Dermis lymphatic vessel endothelial cell (primary cell): ENCODE measurements around the gene TIMM10. TPM values are rescaled to one million over a fixed set of nuclear protein-coding genes. Genes with fewer than 3 reads are reported as not detected.

Source experiments
- total RNA-seq: library from RNA; depleted of rRNA; stranded (reverse); fragments of >200 nt; gene quantifications from 2 replicates; pipeline ENCODE4 v1.2.1, GENCODE V29; 2014

TIMM10 gene, protein sequence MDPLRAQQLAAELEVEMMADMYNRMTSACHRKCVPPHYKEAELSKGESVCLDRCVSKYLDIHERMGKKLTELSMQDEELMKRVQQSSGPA
- total RNA-seq: 33.8 and 35.8 TPM in 2 replicates

DNA sequence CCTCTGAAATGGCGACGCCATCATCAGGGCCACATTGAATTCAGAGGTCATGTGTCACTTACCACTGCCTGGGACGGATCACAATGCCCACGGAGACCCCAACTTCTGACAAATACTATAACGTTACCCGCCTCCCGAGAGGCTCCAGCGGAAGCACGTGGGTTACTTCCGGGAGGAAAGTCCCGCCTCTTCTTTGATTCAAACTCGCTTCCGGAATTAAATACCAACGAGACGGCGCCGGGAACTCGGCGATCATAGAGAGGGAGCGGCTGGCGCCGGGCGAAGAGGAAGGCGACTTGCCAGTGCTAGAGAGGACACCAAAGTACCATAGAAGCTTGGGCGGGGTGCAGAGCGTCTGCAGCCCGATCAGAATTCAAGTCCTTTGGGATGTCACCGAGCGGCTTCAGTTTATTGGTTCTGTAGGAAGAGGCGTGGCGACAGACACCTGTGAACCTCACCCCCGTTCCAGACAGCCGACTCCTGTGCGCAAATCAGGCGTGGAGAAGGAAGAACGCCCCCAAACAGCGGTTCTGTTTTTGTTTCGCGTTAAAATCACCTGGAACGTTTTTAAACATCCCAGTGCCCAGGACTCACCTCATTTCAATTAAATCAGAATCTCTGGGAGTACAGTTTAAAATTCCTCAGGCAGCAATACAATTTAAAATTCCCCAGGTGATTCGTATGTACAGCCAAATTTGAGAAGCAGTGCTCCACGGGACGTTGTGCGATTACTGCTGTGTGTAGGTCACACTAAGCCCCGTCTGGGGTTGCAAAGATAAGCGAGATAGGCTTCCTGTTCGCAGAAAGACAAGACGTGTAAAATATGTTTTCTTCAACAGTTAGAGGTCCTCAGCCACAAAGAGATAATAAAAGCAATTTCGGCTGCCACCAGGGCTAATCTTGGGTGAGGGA is at the start of gene TIMM10:
Gene TIMM10, minus strand, starts transcription at position 159 of the 912 bp plus-strand sequence. CDS start 565 bp downstream, outside the sequence.

DNA sequence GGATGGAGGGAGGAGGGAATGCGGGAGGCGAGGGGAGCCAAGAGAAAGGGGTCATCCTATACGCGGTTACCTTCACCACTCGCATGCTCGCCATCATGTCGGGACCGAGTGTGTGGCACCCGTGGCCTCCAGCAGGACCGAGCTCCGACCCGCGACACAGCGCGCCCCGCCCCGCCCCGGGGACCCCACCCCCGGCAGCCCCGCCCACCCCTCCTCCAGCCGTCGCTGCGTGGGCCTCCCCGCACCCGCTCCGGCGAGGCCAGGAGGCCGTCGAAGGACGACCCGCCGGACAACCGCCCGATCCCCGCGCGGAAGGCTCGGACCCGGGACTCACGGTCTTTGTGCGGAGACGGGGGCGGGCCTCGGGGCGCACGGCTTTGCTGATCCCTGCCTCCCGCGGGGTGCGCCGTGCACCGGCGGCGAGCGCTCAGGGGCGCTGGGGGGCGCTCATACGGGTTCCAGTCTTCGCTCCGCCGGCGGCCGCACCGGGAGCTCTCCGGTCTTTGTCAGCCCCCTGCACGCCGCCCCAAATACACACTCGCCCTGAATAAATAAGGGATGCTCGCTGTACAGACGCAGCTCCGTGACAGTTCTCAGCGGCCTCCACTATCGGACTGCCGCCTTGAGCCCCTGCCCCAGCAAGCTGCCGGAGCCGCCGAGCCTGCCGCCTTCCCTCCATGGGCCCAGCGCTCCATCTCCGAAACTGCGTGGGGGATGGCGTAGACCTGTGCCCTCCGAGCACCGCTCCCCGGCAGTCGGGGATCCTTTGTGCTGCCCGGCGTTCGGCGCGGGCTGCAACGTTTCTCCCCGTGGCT is 37.2 kb upstream of the TIMM10 start, which contains the start of gene UBE2L6:
Gene UBE2L6, minus strand, starts transcription at position 158 of the 815 bp plus-strand sequence. Its CDS starts 61 bp downstream, at position 97.

DNA sequence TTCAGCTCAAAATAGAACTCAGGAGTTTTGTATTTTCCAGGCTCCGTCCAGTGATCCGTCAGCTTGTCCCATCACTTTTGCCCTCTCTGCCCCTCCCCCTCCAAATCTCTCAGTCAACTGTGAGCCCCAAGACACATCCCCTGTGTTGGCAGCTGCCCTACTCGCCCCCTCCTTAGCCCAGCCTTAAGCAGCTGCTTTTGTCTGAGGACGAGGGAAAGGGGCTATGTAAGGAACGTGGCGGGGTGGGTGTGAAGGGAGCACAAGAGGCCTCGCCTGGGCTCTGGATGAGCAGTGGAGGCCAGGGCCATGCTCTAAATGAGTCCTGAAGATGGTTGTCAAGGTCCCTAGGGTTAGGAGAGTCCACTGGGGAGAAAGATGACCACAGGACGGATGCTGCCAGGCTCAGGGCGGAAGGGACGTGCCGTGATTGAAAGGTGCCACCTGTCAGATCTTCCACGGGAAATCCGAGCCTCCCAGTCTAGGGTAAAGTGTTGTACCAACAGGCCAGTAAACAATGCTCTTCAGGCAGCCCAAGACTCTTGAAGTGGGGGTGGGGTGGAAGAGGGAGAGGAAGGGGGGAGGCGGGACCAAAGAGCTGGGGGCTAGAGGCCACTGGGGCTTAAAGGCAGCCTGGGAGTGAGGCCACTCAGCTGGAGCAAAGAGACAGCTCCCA is 6.5 kb upstream of the TIMM10 start, which contains the start of gene SMTNL1:
Gene SMTNL1, plus strand, starts transcription at position 649 of the 673 bp plus-strand sequence. CDS start 5,048 bp downstream, outside the sequence.

GRCh38 chr11:57515332-57516060 is 15.1 kb downstream of the TIMM10 start, which contains the start of gene SLC43A1:
TSS of gene SLC43A1 (minus strand) at chr11:57515702. CDS start at chr11:57514111, 1,591 bp downstream.

Other genes with a start within 250 kb of the TIMM10 start
- gene TNKS1BP1, start 205.8 kb downstream of the TIMM10 start, total RNA-seq: 45.7 and 47.4 TPM in 2 replicates
- 38.7 and 62.8 TPM in 2 replicates for gene SSRP1, start 194.9 kb downstream of the TIMM10 start, total RNA-seq
- gene P2RX3, start 192.4 kb downstream of the TIMM10 start, total RNA-seq: not detected in 2 replicates
- not detected in 2 replicates for gene PRG3, start 149.6 kb downstream of the TIMM10 start, total RNA-seq
- 0.11 and 0.26 TPM in 2 replicates for gene PRG2, start 140.1 kb downstream of the TIMM10 start, total RNA-seq
- gene SLC43A3, start 103.6 kb downstream of the TIMM10 start, total RNA-seq: 15.4 and 15.6 TPM in 2 replicates
- 0.11 TPM in 1 of 2 replicates, not detected in the other for gene RTN4RL2, start 70.2 kb downstream of the TIMM10 start, total RNA-seq
- gene SLC43A1, start 15.1 kb downstream of the TIMM10 start, total RNA-seq: 13.5 and 22.3 TPM in 2 replicates
- not detected in 2 replicates for gene SMTNL1, start 6.8 kb upstream of the TIMM10 start, total RNA-seq
- gene UBE2L6, start 36.9 kb upstream of the TIMM10 start, total RNA-seq: 32.1 and 39.1 TPM in 2 replicates
- not detected in 2 replicates for gene SERPING1, start 66.9 kb upstream of the TIMM10 start, total RNA-seq
- gene YPEL4, start 119.2 kb upstream of the TIMM10 start, total RNA-seq: 0.09 and 0.11 TPM in 2 replicates
- gene CLP1, start 127.0 kb upstream of the TIMM10 start, total RNA-seq: 18.7 and 20.9 TPM in 2 replicates
- 33.7 and 35.9 TPM in 2 replicates for gene ZDHHC5, start 137.4 kb upstream of the TIMM10 start, total RNA-seq
- 9.3 and 12.0 TPM in 2 replicates for gene MED19, start 181.5 kb upstream of the TIMM10 start, total RNA-seq
- 40.3 and 45.0 TPM in 2 replicates for gene TMX2, start 181.8 kb upstream of the TIMM10 start, total RNA-seq
- gene SELENOH, start 210.7 kb upstream of the TIMM10 start, total RNA-seq: 82.9 and 85.4 TPM in 2 replicates
- gene BTBD18, start 221.1 kb upstream of the TIMM10 start, total RNA-seq: not detected in 2 replicates
- gene CTNND1, start 231.0 kb upstream of the TIMM10 start, total RNA-seq: 227 and 279 TPM in 2 replicates